Right kidney (tissue), 1 donor: Measurements from ENCODE around the gene IL15RA.
"Not testable (repeated sequence)": the region's sequence is repeated elsewhere in the genome, so short reads cannot be mapped to it uniquely, and the experiment has no call there.

Experiments
- DNase-seq: peaks from one replicate; pipeline ENCODE4 v3.0.0-alpha.2; 2016

Gene IL15RA

DNA sequence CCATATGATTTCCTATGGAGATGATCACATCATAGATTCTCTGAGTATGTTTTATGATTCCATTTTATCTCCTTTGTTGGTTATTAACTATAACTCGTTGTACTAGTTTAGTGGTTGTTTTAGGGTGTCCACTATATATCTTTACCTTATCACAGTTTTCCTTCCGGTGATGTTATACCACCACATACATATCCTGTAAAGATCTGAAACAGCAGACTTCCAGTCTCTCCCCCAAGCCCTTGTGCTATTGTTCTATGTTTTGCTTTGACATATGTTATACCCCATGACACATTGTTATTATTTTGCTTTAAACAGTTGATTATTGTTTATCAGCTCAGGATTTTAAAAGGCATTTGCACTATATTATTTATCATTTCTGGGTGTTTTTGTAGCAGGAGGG lies 7.3 kb downstream of the IL15RA start:
- no peak for DNase-seq

DNA sequence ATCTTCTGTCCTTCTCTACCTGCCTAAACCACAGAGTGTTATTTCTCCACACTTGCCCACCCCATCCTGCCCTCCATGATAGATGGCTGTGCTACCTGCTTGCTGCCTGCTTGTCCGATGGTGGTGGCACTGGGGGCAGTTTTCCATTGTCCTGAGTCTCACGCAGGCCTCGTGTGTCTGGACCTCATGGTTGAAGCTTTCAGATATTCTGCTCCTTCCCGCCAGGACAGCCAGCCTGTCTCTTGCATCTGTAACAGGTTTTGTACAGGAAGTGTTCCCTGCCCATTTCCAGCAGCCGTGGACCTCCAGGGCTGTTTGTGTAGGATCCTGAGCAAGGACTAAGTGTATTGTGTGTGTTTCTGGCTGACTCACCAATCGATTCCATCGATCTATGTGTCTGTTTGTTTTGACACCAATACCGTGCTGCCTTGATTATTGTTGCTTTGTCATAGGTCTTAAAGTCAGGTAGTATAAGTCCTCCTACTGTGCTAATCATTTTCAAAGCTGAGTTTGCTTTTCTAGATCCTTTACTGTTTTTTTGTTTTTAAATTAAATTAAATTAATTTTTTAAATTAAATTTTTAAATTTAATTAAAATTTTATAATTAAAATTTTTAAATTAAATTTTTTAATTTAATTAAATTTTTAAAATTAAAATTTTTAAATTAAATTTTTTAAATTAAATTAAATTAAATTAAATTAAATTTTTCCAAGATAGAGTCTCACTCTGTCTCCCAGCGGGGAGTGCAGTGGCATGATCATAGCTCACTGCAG lies 8.5 kb downstream of the IL15RA start:
- no peak for DNase-seq

DNA sequence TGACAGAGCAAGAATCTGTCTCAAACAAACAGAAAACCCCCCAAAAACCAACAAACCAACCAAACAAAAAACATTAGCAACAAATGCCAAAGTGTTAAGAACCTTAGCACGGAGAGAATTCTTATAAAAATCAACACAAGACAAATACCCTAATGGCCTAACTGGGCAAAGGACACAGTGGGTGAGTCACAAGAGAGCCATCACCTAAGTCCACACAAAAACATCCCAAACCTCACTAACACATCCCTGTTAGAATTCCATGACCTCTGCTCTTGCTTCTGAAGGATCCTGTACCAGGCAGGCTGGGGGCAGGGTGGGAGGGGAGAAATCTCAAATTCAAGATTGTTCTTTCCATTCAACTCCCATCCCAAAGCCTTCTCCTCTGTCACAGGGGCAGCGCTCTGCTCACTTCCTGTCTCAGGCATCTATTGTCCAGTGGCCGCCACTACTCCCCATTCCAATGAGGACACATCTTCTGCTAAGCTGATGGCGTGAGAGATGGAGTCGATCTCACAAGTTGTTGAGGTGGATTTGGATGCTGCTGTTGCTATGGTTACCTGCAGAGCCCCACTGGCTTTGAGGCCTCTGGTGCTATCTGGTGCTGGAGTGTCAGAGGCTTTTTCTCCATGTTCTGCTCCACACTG lies 9.2 kb downstream of the IL15RA start:
- no peak for DNase-seq

DNA sequence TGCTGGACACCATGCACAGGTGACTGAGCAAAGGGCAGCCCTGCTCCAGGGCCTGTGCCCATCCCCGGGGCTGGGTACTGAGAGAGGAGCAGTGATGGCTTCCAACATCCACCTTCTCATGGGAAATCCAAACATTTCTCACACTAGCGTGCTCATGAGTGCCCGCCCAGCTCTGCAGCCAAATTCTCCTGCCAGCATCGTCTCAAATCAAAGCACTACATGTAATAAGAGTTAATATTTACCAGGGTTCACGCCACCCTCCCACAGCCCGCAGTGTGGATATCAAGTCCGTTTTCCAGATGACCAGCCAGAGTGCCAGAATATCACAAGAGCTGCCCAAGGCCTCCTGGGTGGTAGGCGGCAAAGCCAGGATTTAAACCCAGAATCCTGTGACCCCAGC lies 12.1 kb downstream of the IL15RA start:
- DNase-seq = no peak

DNA sequence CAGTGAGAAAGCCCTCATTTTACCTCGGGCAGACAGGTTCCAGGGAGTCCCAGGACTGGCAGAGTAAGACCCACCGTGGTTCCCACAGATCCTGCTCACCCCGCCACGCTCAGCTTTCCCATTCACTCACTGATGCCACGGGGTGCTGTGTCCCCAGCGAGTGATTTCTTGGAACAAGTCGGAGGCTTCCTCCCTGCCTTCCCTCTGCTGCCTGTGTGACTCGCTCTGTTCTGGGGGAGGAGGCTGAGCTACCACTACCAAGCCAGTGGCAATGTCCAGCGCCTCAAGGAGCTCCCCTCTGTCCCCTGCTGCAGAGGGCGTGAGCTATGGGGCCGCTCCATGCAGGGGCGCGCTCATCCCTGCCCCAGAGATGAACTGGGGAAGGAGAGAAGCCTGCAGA lies 12.6 kb downstream of the IL15RA start:
- no peak for DNase-seq

DNA sequence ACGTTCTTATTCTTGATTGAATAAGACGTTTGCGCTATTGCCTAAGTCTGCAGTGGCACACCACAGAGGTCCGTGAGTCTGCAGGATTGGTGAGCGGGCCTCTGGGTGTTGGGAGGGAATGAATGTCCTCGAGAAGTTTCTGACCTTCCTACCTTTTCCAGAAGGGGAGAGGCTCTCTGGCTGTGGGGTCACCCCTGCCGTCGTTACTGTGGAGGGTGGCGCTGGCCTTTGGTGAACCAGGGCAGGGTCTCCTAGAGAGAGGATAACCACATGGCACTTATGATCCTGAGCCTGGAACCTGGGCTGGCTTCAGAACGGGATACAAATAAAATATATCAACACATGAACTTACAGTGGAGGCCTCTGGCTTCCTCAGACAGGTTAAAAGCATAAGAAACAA lies 13.8 kb downstream of the IL15RA start:
- DNase-seq = no peak

DNA sequence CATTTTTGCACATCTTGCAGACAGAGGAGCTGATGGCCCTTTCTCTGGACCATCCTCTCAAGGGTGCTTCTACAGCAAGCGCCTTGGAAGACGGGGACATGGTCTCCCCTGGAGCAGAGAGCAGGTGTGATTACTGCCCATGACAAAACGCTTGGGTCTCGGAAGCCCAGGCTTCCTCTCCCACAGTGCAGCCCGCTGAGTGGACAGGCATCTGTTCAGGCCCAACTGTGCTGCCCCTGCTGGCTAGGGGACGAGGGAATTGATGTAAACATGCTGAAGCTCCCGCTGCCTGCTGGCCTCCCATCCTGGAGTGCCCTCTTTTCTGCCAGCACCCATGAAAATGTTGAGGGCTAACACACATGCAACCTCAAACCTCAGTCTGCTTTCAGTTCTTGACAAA lies 14.3 kb downstream of the IL15RA start:
- DNase-seq = no peak

DNA sequence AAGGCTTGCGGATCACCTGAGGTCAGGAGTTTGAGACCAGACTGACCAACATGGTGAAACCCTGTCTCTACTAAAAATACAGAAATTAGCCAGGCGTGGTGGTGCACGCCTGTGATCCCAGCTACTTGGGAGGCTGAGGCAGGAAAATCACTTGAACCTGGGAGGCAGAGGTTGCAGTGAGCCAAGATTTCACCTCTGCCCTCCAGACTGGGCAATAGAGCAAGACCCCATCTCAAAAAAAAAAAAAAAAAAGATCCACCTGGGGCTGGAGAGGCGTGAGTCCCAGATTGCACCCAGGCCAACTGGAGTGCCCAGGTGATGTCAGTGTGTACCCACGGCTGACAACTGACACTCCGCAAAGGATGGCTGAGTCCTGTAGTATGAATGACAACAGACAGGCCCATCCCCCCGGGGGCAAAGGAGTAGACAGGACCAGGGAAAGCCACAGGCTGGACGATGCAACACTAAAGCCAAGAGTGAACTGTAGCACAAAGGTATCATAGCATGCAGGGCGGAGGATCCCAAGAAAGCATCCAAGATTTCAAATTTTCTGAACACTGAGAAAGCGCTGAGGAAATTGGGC lies 14.9 kb downstream of the IL15RA start:
- DNase-seq = not testable (repeated sequence)

DNA sequence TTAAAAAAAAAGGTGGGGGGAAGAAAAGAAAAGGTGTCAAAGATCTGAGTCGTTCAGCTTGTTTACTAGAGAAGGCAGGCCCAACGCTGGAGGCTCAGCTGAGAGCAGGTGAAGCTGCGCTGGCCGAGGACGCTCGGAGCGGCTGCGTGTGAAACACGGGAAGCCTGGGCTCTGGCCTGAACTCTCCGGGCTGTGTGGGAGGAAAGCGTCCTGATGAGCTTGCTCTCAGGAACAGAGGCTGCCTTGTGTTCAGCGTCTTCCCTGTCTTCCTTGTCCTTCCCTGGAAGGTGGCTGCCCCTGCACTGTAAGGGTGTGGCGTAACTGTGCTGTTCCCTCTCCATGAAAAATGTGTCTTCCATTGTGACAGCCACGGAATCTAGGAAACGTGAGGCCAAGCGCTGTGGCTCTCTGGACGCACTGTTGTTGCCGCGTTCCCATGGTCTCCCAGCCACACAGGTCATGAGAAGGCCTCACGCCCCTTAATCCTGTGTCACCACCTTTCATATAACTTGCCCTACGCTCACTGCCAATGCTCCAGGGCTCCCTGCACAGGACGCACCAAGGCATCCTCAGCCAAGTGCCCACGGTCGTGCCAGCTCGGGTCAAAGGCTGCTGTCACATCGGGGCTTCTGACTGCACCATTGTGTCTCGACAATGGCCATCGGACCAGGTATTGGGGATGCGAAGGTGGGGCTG lies 15.8 kb downstream of the IL15RA start:
- DNase-seq = no peak

DNA sequence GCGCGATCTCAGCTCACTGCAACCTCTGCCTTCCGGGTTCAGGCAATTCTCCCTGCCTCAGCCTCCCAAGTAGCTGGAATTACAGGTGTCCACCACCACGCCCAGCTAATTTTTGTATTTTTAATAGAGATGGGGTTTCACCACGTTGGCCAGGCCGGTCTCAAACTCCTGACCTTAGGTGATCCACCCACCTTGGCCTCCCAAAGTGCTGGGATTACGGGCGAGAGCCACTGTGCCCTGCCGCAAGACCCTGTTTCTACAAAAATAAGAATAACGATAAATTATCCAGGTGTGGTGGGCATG lies 16.4 kb downstream of the IL15RA start:
- not testable (repeated sequence) for DNase-seq

DNA sequence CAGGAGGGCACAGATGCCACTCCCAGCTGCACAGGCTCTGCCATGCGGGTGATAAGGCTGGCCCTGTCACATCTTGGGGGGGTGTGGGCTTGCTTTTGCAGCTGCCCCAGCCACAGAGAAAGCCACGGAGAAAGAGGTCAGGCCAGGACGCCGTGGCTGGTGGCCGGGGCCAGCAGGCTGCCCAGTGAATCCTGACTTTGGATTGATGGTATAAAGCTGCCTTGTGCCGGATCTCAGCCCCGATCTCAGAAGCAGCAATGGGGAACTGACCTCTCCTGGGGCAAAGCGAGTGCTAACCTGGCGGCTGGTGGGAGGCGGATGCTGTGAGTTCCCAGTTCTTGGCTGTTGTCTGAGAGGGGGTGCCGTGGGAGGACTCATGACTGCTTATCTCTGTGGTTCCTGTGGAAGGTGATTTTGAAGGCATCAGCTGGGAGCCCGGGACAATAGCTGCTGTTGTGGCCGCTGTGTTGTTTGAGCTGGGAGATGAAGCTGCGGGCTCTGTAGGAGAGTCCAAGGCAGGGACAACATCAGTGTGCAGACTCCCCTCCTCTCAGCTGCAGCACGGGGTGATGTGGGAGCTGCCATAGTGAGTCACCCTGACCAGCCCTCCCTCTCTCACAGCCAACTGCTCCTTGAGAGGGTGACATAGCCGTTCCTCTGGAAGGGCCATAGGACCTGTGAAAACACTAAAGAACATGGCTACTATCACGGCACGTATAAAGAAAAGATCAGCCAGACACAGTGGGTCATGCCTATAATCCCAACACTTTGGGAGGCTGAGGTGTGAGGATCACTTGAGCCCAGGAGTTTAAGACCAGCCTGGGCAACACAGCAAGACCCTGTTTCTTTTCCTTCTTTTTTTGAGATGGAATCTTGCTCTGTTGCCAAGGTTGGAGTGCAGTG lies 17.0 kb downstream of the IL15RA start:
- DNase-seq = no peak

DNA sequence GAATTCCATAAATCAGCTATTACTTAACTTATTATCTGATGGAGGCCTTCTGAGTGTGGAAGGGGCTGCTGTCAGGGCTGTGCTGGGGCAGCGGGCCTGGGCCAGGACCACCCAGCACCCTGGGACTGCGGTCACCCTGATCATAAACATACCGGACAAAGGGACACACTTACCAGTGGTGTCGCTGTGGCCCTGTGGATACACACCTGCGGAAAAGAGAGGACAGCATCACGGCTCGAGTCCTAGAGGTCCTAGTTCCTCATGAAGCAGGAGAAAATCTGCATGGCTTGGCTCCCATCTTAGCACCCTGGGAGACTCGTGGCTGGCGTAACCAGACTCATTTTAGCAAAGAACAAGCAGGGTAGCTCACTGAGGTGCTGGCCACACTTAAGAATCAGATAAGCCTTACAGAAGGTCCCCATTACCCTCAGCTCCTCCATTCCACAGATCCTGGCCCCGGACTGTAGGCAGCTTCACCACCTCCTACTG lies 17.7 kb downstream of the IL15RA start:
- DNase-seq = no peak

DNA sequence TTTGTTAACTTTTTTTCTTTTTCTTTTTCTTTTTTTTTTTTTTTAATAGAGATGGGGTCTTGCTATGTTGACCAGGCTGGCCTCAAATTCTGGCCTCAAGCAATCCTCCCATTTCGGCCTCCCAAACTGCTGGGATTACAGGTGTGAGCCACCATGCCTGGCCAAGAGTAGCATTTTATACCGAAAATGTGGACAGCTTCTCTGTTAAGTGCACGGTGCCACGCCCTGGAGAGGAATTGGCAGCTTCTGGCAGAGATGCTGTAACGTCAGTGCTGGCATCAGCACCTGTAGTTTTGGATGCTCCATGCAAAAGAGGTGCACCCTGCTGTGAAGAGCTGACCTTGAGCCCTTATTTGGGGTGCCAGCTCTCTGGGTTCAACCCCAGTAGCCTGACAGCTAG lies 18.2 kb downstream of the IL15RA start:
- no peak for DNase-seq

DNA sequence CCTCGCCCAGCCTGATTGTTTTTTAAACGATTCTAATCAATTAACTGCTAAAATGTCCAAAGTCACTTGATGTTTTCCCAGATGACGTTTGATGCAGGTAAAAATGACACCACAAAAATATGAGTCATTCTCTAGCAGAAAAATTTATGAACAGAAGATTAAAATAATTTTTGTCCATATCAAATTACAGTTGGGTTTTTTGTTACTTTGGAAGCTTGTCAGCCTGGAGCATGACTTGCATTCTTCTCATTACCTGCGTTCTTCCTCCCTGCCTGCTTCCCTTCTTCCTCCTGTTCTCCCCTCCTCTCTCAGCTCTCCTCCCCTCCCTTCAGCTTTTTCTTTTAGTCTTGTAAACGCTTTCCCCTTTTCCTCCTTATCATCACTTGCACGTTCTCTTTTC lies 18.7 kb downstream of the IL15RA start:
- no peak for DNase-seq

DNA sequence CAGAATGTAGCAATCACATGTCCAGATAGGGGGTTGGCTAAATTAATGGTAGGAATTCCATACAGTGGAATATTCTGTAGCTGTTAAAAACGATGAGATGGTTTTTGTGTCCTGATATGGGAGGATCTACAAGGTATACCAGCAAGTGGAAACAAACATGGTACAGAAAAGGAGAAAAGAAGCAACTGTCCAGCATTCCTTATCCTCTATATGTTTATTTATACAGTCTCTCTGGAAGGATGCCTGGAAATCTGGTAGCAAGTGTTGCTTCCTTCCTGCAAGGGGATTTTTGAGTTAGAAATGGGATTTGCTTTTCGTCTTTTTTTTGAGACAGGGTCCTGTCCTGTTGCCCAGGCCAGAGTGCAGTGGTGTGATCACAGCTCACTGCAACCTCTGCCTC lies 19.3 kb downstream of the IL15RA start:
- no peak for DNase-seq

DNA sequence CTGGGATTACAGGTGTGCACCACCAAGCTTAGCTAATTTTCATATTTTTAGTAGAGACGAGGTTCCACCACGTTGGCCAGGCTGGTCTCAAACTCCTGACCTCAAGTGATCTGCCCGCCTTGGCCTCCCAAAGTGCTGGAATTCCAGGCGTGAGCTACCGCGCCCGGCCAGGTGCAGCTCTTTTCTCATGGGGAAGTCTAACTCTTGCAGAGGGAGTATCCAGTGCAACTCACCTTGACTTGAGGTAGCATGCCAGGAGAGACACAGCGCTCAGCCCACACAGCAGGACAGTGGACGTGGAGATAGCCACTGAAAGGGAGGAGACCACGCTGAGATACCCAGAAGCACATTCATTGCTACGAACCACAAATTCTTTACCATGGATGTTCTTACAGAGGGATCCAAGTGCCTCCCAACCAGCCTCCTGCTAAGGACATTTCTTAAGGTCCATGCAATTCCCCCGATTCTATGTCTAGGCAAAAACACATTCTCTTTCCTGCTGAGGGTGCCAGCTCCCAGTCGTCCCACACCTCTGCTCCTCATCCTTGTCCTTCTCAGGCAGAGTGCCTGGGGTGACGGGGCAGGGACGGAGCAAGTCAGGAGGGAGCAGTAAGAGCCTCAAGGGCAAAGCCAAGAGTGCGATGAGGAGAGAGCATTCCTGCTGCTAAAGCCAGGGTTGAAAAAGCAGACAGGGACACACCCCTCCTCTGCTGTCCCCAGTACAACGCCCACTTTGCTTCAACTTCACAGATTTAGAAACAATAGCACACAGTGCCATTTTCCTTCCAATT lies 21.0 kb downstream of the IL15RA start:
- DNase-seq = no peak

DNA sequence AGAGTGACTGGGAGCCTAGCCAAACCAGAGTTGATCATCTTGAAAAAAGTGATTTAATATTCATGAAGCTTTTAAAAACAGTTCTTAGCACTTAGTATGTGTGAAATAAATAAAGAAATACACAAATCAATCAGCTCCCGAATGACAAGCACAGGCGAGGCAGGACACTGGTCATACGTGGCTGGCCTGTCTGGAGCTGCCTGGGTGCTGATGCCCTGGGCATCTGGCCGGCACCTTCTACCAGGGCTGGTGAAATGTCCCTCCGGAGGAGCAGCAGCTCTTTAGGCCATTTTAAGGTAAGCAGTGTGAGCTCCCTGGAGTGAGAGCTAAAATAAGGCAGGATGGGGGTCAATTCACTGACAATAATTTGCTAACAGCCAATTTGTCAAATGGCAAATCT lies 23.7 kb downstream of the IL15RA start:
- DNase-seq = no peak

DNA sequence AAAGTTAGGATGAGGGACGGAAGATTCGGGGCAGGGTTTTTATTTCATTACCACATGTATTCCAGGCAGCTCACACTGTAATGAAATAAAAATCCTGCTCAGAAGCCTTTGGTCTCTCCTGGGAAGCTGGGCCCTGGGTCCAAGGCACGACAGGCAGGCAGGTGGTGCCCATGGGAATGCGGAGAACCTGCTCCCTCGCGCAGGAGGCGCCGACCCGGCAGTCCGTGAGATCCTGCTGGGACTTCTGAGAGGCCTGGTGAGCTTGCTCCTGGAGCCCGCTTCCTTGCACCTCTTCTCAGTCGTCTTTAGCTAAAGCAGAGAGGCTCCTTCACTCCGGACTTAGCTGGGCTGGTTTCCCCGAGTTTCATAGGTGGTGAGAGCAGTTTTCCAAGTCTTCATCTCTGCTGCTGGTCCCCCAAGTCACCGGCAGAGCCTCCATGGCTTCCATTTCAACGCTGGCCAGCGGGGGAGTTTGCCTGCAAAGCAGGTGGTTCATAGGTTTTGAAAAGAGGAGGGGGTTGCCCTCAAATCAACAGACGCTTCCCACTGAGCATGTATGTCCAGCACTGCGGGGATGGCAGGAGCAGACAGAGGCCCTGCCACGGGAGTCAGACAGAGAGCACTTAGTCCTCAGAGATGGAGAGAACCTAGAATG lies 24.5 kb downstream of the IL15RA start:
- DNase-seq = no peak

DNA sequence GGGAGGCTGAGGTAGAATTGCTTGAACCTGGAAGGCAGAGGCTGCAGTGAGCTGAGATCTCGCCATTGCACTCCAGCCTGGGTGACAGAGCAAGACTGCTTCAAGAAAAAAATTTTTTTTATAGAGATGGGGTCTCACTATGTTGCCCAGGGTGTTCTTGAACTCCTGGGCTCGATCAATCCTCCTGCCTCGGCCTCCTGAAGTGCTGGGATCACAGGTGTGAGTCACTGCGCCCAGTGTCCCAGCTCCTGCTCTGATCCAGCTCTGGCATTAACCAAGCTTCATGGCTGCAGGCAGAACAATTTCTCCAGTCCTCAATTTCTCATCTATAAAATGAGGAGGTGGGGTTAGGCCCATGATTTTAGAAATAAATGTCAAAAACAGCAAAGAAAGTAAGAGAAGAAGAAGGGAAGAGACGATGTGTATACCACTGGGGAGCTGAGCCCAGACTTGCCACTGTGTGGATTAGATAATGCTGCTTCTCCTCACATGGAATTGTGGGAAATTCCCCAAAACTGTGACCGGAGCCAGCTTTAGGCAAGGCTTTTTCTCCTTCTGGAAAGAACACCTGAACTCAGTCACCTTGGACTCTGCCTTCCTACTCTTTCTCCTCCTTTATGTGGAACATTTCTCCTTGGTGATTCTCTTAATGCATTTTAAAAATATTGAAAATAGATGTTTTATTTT lies 25.5 kb downstream of the IL15RA start:
- no peak for DNase-seq

DNA sequence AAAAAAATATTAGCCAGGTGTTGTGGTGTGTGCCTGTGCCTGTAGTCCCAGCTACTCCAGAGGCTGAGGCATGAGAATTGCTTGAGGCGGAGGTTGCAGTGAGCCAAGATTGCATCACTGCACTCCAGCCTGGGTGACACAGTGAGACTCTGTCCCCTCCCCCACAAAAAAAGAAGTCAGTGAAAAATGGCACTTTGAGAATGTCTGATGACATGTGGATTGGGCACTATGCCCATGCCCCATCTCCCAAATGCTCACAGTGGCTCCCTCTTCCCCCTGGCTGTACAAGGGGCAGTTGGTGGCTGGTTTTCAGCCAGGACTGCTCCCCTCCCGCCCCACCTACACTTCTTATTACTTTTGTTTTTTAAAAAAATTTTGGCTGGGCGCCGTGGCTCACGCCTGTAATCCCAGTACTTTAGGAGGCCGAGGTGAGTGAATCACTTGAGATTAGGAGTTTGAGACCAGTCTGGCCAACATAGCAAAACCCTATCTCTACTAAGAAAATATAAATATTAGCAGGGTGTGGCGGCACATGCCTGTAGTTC lies 26.1 kb downstream of the IL15RA start:
- no peak for DNase-seq
